ENCODE results near the gene MED7. TPM values are rescaled to one million over a fixed set of nuclear protein-coding genes. Genes with fewer than 3 reads are reported as not detected.

MED7 gene
- total RNA-seq, 1 experiment from 2014 or later = 11.2 TPM

DNA sequence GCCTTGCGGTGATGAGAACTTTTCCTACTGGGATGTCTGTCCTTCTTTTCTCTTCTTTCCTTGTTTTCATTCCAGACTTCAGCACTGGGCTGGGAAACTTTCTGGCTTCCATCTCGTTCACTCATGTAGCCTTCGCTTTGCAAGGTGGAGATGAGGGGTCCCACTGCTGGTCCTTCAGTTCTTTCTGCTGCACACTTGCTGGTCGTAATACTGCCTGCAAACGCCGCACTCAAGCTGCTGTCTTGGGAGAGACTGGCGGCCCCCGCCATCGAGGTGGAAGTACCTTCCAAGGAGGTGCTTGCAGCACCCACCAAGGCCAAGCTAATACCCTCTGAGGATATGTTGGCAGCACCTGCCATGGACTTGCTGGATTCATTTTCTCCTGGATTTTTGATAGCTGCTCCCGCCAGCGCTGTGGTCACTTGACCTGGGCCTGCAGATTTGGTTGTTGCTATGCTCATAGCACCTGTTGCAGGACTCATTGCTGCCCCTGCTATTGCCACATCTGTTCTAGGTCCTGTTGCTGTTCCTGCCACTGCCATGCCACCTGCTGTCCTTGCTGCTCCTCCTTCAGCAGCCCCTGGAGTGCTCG lies 20.4 kb upstream of the MED7 start (continued):
- TF ChIP-seq SMAD3 (CRISPR knock-in tag; IDR thresholded peaks at IDR 0.05; ENCODE audit: borderline replicate concordance) (no peak), PRDM15 (CRISPR knock-in tag; IDR thresholded peaks at IDR 0.05) (no peak), MXD4 (CRISPR knock-in tag; IDR thresholded peaks at IDR 0.05; ENCODE audit: borderline replicate concordance) (no peak), CTCF (IDR thresholded peaks at IDR 0.05) (no peak), GABPB1 (CRISPR knock-in tag; IDR thresholded peaks at IDR 0.05) (no peak), SMAD4 (CRISPR knock-in tag; IDR thresholded peaks at IDR 0.05) (no peak), ZNF121 (CRISPR knock-in tag; IDR thresholded peaks at IDR 0.05) (no peak), TP53 (CRISPR knock-in tag; IDR thresholded peaks at IDR 0.05) (no peak), ZNF425 (CRISPR knock-in tag; conservative IDR thresholded peaks at IDR 0.05) (no peak), ZBTB21 (CRISPR knock-in tag; IDR thresholded peaks at IDR 0.05; ENCODE audit: borderline replicate concordance) (no peak)
- TF ChIP-seq, protein P1, sequence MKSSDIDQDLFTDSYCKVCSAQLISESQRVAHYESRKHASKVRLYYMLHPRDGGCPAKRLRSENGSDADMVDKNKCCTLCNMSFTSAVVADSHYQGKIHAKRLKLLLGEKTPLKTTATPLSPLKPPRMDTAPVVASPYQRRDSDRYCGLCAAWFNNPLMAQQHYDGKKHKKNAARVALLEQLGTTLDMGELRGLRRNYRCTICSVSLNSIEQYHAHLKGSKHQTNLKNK (CRISPR knock-in tag; IDR thresholded peaks at IDR 0.05) = no peak

DNA sequence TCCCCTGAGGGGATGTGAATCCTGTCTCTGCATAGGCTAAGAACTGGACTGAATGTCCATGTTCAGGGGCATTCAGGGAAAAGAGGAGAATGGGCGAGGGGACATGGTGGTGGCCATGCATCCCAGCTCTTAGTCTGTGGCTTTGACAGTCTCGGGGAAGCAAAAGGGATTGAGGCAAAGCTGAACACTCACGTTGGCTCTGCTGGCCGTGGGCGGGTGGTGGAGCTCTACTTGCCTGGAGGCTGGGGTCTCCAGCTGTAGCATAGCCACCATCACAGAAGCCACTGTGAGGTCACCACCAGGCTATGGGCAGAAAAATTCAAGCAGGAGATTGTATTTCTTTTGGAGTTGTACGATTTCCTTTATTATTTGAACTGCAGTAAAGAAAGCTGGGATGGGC lies 19.3 kb upstream of the MED7 start:
- Mint-ChIP-seq H3K4me3 (no peak overlapping the region), H3K27me3 (ENCODE audit: low read depth) (no peaks in the 10 kb centered on the region), H3K4me1 (no peaks in the 10 kb centered on the region), H3K27ac (no peak overlapping the region), H3K36me3 (no peaks in the 10 kb centered on the region), H3K9me3 (no peaks in the 10 kb centered on the region)
- no peak for TF ChIP-seq AR (CRISPR knock-in tag; IDR thresholded peaks at IDR 0.05)
- no peak for TF ChIP-seq FOXP4 (CRISPR knock-in tag; IDR thresholded peaks at IDR 0.05)
- no peak for TF ChIP-seq ZNF423 (CRISPR knock-in tag; IDR thresholded peaks at IDR 0.05)
- TF ChIP-seq, protein P1 (CRISPR knock-in tag; IDR thresholded peaks at IDR 0.05) = no peak
- TF ChIP-seq NR2C2 (CRISPR knock-in tag; IDR thresholded peaks at IDR 0.05) = no peak
- no peak for TF ChIP-seq FOXJ3 (CRISPR knock-in tag; IDR thresholded peaks at IDR 0.05; ENCODE audit: borderline replicate concordance)
- TF ChIP-seq NR1H2 (CRISPR knock-in tag; IDR thresholded peaks at IDR 0.05) = no peak
- no peak for TF ChIP-seq TP53 (CRISPR knock-in tag; IDR thresholded peaks at IDR 0.05)
- TF ChIP-seq ETV6 (CRISPR knock-in tag; IDR thresholded peaks at IDR 0.05) = no peak
- no peak for TF ChIP-seq SMAD4 (CRISPR knock-in tag; IDR thresholded peaks at IDR 0.05)
- TF ChIP-seq ATF1 (CRISPR knock-in tag; IDR thresholded peaks at IDR 0.05) = no peak
- no peak for ATAC-seq
- ChIA-PET POLR2A (no interaction called here), CTCF (interaction anchor here (1.6 kb wide), 1 partner anchor 13 kb away, joined by 5 read pairs; no protein-coding TSS in a partner anchor)
- no peak for DNase-seq (ENCODE audit: low spot score)

Measured in WTC11 (cell line).